Cardiac muscle cell (in vitro differentiated cells and primary cell): ENCODE data around the gene NAB2. TPM values are rescaled to one million over a fixed set of nuclear protein-coding genes. Genes with fewer than 3 reads are reported as not detected.

Source experiments
- DNase-seq, 2 donors: peaks; one replicate each; pipeline versions ENCODE4 v3.0.0 to v3.0.0-alpha.2; 2010 to 2017; ENCODE audit warnings: low read depth in 1 of 2, low spot score in 1 of 2
- H3K27ac ChIP-seq: fragments of 200-600 bp; sonication (generic); 2 replicates; pipeline ENCODE4 v1.5.1; 2016
- H3K27me3 ChIP-seq: fragments of 200-600 bp; sonication (generic); 2 replicates; pipeline ENCODE4 v1.6.0; 2016; ENCODE audit warnings: control low read depth
- H3K36me3 ChIP-seq: fragments of 200-600 bp; sonication (generic); 2 replicates; pipeline ENCODE4 v1.5.1; 2016; ENCODE audit warnings: control low read depth
- H3K4me1 ChIP-seq: fragments of 200-600 bp; sonication (generic); 2 replicates; pipeline ENCODE4 v1.8.1; 2017; ENCODE audit warnings: low read depth, mild to moderate bottlenecking, mixed run types
- H3K4me3 ChIP-seq: fragments of 200-600 bp; sonication (generic); 2 replicates; pipeline ENCODE4 v1.5.1; 2016; ENCODE audit warnings: mild to moderate bottlenecking
- H3K9me3 ChIP-seq: fragments of 200-600 bp; sonication (generic); 2 replicates; pipeline ENCODE4 v1.5.1; 2017; ENCODE audit warnings: low read depth, mild to moderate bottlenecking, control low read depth
- polyA plus RNA-seq: library from polyadenylated mRNA; unstranded; fragments of >200 nt; fragmentation: Nextera tagmentation; extraction: Ambion mirVana; gene quantifications from 2 replicates; pipeline ENCODE4 v1.2.1, GENCODE V29; 2016
- total RNA-seq: library from RNA; depleted of rRNA; stranded (reverse); fragments of >200 nt; gene quantifications from 2 replicates; pipeline ENCODE4 v1.2.3, GENCODE V29; 2016
- TF ChIP-seq, protein P1 (sequence below): IDR thresholded peaks from 2 replicates; pipeline ENCODE4 v1.5.1; 2012; ENCODE audit warnings: low read depth, mild to moderate bottlenecking, low read length

NAB2 gene
- total and polyA plus RNA-seq, 2 experiments from 2014 or later, result 11.9 to 35.0 TPM

DNA sequence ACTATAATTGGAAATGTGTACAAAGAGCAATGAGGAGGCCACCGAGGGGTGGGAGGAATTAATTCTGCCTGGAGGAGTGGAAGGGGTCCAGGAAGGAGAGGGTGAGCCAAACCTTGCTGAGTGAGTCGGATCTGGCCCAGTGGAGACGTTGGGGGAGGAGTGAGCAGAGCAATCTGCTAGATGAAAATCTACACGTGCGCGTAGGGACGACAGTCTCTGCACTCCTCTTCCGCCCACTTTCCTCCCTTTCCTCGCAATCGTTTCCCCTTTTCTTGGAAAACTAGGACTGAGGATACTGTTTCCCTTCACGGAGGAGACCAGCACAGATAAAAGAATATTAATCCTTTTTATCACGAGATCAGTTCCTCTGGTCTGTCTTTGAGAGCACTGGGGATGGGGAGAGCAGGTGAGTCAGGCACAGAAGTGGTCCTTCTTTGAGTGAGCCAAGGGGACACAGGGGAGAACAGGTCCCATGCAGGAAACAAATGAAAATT lies 2.9 kb upstream of the NAB2 start:
- Histone ChIP-seq H3K27me3 (no peaks in the 10 kb centered on the region), H3K36me3 (no peaks in the 10 kb centered on the region), H3K9me3 (no peaks in the 10 kb centered on the region), H3K4me3 (peak overlapping the region; percentile 76), H3K4me1 (peaks cover 15% of the 10 kb centered on the region), H3K27ac (peak overlapping the region; percentile 92)
- peak in 1 of 2 donors; percentile 82 for DNase-seq
- TF ChIP-seq, protein P1, sequence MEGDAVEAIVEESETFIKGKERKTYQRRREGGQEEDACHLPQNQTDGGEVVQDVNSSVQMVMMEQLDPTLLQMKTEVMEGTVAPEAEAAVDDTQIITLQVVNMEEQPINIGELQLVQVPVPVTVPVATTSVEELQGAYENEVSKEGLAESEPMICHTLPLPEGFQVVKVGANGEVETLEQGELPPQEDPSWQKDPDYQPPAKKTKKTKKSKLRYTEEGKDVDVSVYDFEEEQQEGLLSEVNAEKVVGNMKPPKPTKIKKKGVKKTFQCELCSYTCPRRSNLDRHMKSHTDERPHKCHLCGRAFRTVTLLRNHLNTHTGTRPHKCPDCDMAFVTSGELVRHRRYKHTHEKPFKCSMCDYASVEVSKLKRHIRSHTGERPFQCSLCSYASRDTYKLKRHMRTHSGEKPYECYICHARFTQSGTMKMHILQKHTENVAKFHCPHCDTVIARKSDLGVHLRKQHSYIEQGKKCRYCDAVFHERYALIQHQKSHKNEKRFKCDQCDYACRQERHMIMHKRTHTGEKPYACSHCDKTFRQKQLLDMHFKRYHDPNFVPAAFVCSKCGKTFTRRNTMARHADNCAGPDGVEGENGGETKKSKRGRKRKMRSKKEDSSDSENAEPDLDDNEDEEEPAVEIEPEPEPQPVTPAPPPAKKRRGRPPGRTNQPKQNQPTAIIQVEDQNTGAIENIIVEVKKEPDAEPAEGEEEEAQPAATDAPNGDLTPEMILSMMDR, result no peak

- no peaks in the 10 kb centered on the region for H3K9me3 ChIP-seq
- H3K36me3 ChIP-seq, result peaks cover 1% of the 10 kb centered on the region
- H3K27me3 ChIP-seq, result no peaks in the 10 kb centered on the region
- H3K27ac ChIP-seq, result peak overlapping the region; percentile 92
- H3K4me3 ChIP-seq, result peak overlapping the region; percentile 76
- DNase-seq, result peak; percentile 82 to 89
- TF ChIP-seq, protein P1, result peak; percentile 47
- H3K4me1 ChIP-seq, result peaks cover 15% of the 10 kb centered on the region
These were observed 2.4 kb upstream of the NAB2 start for GRCh38 chr12:57086493-57087009.

GRCh38 chr12:57087010-57087690 lies 1.8 kb upstream of the NAB2 start:
- TF ChIP-seq, protein P1, result no peak
- peak overlapping the region; percentile 76 for H3K4me3 ChIP-seq
- no peaks in the 10 kb centered on the region for H3K27me3 ChIP-seq
- H3K36me3 ChIP-seq, result peaks cover 7% of the 10 kb centered on the region
- H3K4me1 ChIP-seq, result peaks cover 15% of the 10 kb centered on the region
- DNase-seq, result peak; percentile 77 to 96
- H3K9me3 ChIP-seq, result no peaks in the 10 kb centered on the region
- peak overlapping the region; percentile 92 for H3K27ac ChIP-seq

DNA sequence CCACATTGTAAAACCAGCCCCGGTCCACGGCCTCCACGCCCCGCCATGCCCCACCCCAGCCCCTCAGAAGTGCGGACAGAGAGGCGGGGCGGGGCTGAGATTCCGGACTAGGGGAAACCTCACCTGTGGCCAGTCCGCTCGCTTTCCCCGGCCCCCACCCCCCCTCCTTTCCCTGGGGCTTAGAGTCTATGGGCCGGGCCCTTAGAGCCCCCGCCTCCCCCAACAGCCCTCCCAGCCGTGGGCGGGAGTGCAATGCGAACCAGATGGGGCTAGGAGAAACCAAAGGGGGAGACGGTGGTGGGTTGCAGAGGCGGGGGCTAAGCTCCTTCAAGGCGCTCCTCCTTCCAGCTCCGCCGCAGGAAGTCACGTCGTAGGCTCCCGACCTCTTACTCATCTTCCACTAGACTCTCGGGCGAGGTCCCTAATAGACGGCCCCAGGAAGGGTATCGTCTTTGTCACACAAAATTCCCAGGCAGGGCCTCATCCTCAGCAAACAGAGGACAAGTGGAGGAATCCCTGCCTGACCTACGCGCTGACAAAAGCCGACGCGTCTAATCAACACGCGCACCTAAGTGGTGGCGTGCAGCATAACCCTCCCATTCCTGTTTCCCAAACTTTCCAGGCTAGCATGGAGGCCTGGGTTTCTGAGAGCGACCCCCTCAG lies 1.1 kb upstream of the NAB2 start:
- no peaks in the 10 kb centered on the region for H3K27me3 ChIP-seq
- peaks cover 15% of the 10 kb centered on the region for H3K4me1 ChIP-seq
- peak overlapping the region; percentile 92 for H3K27ac ChIP-seq
- TF ChIP-seq, protein P1, result no peak
- no peaks in the 10 kb centered on the region for H3K9me3 ChIP-seq
- H3K36me3 ChIP-seq, result peaks cover 8% of the 10 kb centered on the region
- peak; percentile 83 to 98 for DNase-seq
- peak overlapping the region; percentile 76 for H3K4me3 ChIP-seq

DNA sequence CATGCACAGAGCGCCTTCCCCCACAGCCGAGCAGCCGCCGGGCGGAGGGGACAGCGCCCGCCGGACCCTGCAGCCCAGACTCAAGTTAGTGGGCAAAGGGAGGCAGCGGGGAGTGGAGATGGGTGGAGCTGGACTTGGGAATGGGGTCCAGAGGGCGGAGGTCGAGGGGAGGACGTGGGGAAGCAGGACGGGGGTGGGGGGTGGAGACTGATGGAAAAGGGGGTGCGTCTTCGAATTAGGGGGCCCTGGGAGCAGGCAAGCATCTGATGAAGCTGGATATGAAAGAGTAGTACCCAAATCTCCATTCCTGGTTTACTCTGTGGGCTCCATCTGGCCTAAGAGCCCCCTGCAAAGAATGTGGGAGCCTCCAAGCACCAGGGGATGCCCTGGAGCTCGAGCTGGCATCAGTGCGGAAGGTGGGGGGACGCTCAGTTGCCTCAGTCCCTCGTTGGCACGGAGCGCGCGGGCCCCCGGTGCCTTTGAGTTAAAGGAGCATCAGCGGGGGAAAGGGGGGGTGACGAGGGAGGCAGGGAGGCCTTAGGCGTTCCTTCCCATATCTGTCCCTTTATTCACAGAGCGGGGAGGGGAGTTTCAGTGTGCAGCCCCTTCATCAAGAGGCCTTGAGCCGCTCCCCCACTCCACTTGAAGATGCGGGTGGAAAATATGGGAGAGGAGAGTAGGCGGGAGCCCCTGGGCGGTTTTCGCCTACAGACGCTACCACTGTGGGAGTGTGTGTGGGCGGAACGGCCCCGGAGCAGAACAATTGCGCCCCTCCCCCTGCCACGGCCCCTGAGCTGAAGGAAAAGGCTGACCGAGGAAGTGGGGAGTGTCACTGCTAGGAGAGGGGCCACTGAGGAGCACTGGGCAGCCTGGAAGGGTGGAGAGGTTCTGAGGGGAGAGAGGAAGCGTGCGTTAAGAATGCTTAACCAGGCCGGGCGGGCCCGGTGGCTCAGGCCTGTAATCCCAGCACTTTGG lies 644 bp downstream of the NAB2 start:
- Histone ChIP-seq H3K27me3 (no peaks in the 10 kb centered on the region), H3K9me3 (no peaks in the 10 kb centered on the region), H3K27ac (peak overlapping the region; percentile 92), H3K36me3 (peaks cover 9% of the 10 kb centered on the region), H3K4me1 (peaks cover 17% of the 10 kb centered on the region), H3K4me3 (peak overlapping the region; percentile 52)
- peak; percentile 67 to 84 for DNase-seq
- TF ChIP-seq, protein P1, result no peak
